SH-SY5Y (cell line): Measurements from ENCODE around the gene DNAJA2.

Experiments
- GATA2 ChIP-seq: IDR thresholded peaks from 2 replicates; pipeline ENCODE4 v1.6.1; 2011; ENCODE audit warnings: mild to moderate bottlenecking, low read depth, low read length
- GATA3 ChIP-seq: IDR thresholded peaks from 2 replicates; pipeline ENCODE4 v1.6.1; 2011; ENCODE audit warnings: low read depth, mild to moderate bottlenecking, low read length, moderate library complexity

DNA sequence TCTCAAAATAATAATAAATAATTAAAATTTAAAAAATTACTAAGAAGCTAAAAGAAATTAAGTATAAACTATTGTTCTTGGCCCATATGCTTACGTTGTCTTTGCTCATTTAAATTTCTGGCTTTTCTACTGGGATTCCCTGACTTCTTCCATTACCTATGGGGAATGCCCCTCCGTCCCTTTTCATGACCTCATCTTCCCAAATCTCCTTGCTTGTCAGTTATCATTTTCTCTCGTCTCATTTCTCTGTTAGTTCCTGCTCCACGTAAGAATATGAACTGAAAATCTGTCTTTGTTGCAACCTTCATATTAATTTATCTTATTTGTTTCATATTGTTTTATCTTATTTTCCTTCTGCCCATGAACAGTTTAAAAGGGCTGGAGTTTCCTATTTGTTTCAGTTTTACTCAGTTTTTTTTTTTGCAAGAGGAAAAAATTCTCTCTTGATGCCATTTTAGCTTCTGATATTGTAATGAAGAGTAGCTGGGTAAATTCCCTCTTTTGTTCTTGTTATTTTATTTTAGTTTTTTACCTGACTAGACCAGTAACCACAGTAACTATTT, 2.5 kb upstream of the DNAJA2 start:
- TF ChIP-seq GATA2 (no peak), GATA3 (no peak)
